Suprapubic skin (tissue), 4 donors: Measurements from ENCODE around the gene FLOT2. TPM values are rescaled to one million over a fixed set of nuclear protein-coding genes. Genes with fewer than 3 reads are reported as not detected.
"Not testable (repeated sequence)": the region's sequence is repeated elsewhere in the genome, so short reads cannot be mapped to it uniquely, and the experiment has no call there.

Experiments used
- DNase-seq, 2 donors: peaks; one replicate each; pipeline ENCODE4 v3.0.0-alpha.2; 2019; ENCODE audit warnings: low spot score in 2 of 2
- H3K27ac ChIP-seq: fragments of 200-600 bp; sonication (generic); one replicate; pipeline ENCODE4 v1.5.1; 2019
- H3K27me3 ChIP-seq: fragments of 200-600 bp; sonication (generic); one replicate; pipeline ENCODE4 v1.5.1; 2019
- H3K36me3 ChIP-seq: fragments of 200-600 bp; sonication (generic); one replicate; pipeline ENCODE4 v1.5.1; 2019
- H3K4me1 ChIP-seq: fragments of 200-600 bp; sonication (generic); one replicate; pipeline ENCODE4 v1.5.1; 2019
- H3K4me3 ChIP-seq: fragments of 200-600 bp; sonication (generic); one replicate; pipeline ENCODE4 v1.5.1; 2019; ENCODE audit warnings: mild to moderate bottlenecking
- H3K9me3 ChIP-seq: fragments of 200-600 bp; sonication (generic); one replicate; pipeline ENCODE4 v1.5.1; 2019
- EP300 ChIP-seq: sonication (generic); formaldehyde crosslinking; IDR thresholded peaks from one replicate; pipeline ENCODE4 v1.6.1; 2017; ENCODE audit warnings: antibody characterized with exemption
- POLR2A ChIP-seq, 2 donors: fragments of 450-650 bp; IDR thresholded peaks; one replicate each; pipeline ENCODE4 v1.6.1; 2017; ENCODE audit warnings: antibody characterized with exemption in 2 of 2, mild to moderate bottlenecking in 2 of 2, moderate library complexity in 2 of 2
- POLR2AphosphoS5 ChIP-seq, 3 donors: sonication (generic); formaldehyde crosslinking; IDR thresholded peaks; one replicate each; pipeline ENCODE4 v1.6.1; 2017; ENCODE audit warnings: antibody characterized with exemption in 3 of 3
- WGBS: methylation state at CpG from one replicate; pipeline ENCODE4 v1.1.5; 2018; 5-methylcytosine and 5-hydroxymethylcytosine counted together
- total RNA-seq, 4 donors: library from RNA; depleted of rRNA; stranded (reverse); fragments of >200 nt; gene quantifications; one replicate each; pipeline ENCODE4 v1.1.0, GENCODE V29; 2016
- TF ChIP-seq, protein P1 (sequence below), 2 donors: fragments of 200-600 bp in 1 of 2; fragments of 450-650 bp in 1 of 2; sonication (generic) in 1 of 2; IDR thresholded peaks; one replicate each; pipeline ENCODE4 v1.5.1; 2016 to 2019; ENCODE audit warnings: antibody characterized with exemption in 2 of 2, mild to moderate bottlenecking in 1 of 2, moderate library complexity in 1 of 2

The FLOT2 gene
- total RNA-seq, 4 donors from 2014 or later = 41.7 to 57.5 (median 52.3) TPM

DNA sequence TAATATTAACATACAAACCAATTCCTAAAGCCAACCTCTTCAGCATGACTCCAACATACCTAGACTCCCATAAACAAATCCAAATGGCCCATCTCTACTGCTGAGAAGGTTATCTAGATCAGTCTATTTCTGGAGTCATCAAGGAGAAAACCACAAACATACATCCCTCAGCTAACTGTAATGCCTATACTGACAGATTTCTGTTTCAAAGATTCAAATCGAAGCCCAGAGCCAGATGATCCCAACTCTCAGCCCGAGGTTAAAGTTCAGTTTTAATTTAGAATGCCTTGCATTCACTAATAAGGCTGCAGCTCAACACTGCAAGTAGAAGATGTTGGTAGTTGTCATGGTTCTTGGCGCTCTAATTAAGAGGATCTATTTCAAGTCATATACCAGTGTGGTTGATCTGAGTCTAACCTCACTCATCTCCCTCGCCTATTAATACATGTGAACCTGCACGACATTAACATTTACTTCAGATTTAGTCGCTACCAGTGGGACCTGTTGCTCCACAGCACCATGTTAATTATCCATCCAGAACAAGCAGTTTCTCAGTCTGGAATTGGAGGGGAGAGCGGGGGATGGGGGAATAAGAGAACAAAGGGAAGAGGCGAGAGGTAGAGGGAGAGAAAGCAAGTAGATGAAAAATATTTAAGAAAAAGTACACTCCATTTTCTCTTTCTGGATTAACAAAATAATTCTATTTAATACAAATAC is 38.4 kb upstream of the FLOT2 start:
- Histone ChIP-seq H3K4me3 (no peak overlapping the region), H3K27ac (no peak overlapping the region), H3K9me3 (no peaks in the 10 kb centered on the region), H3K27me3 (no peaks in the 10 kb centered on the region), H3K4me1 (peaks cover 43% of the 10 kb centered on the region), H3K36me3 (no peaks in the 10 kb centered on the region)
- WGBS = 95% methylated on average over 8 of the region's 8 CpGs
- no peak for DNase-seq
- TF ChIP-seq POLR2AphosphoS5 (IDR thresholded peaks at IDR 0.05) (no peak), EP300 (no peak), POLR2A (IDR thresholded peaks at IDR 0.05) (no peak)
- TF ChIP-seq, protein P1, sequence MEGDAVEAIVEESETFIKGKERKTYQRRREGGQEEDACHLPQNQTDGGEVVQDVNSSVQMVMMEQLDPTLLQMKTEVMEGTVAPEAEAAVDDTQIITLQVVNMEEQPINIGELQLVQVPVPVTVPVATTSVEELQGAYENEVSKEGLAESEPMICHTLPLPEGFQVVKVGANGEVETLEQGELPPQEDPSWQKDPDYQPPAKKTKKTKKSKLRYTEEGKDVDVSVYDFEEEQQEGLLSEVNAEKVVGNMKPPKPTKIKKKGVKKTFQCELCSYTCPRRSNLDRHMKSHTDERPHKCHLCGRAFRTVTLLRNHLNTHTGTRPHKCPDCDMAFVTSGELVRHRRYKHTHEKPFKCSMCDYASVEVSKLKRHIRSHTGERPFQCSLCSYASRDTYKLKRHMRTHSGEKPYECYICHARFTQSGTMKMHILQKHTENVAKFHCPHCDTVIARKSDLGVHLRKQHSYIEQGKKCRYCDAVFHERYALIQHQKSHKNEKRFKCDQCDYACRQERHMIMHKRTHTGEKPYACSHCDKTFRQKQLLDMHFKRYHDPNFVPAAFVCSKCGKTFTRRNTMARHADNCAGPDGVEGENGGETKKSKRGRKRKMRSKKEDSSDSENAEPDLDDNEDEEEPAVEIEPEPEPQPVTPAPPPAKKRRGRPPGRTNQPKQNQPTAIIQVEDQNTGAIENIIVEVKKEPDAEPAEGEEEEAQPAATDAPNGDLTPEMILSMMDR (IDR thresholded peaks at IDR 0.05) = no peak

DNA sequence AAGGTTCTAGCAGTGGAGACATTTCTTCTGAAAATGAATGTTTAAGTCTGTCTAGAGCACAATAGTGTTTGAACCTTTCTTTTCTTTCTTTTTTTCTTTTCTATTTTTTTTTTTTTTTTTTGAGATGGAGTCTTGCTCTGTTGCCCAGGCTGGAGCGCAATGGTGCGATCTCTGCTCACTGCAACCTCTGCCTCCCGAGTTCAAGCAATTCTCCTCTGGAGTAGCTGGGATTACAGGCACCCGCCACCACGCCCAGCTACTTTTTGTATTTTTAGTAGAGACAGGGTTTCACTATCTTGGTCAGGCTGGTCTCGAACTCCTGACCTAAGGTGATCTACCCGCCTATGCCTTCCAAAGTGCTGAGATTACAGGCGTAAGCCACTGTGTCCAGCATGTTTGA is 37.0 kb upstream of the FLOT2 start:
- peaks cover 30% of the 10 kb centered on the region for H3K4me1 ChIP-seq

DNA sequence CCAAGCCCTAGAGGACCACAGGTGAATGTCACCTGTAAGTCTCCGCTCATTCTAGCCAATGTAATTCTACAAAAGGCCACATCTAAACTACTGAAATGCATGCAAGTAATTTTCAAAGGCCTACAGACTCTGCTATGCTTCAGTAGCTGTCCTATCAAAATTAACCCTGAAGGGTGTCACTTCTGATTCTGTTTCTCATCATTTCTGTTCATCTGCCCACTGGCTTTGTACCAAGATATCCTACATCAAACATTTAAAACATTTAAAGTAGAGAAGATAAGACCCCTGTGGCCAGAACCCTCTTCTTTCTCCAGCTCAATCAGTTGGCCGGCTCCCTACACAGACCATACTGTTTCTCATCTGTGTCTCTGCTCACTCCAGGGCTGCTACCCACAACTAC is 32.3 kb upstream of the FLOT2 start:
- no peaks in the 10 kb centered on the region for H3K9me3 ChIP-seq
- H3K4me1 ChIP-seq = no peaks in the 10 kb centered on the region
- TF ChIP-seq POLR2AphosphoS5 (IDR thresholded peaks at IDR 0.05) (no peak), EP300 (no peak), POLR2A (IDR thresholded peaks at IDR 0.05) (no peak)
- TF ChIP-seq, protein P1 (IDR thresholded peaks at IDR 0.05) = no peak
- no peak overlapping the region for H3K27ac ChIP-seq
- DNase-seq = no peak
- WGBS = 95% methylated on average over 2 of the region's 2 CpGs
- H3K36me3 ChIP-seq = peaks cover 4% of the 10 kb centered on the region
- H3K4me3 ChIP-seq = no peak overlapping the region
- H3K27me3 ChIP-seq = no peaks in the 10 kb centered on the region

More for the DNA sequence above, 37.0 kb upstream of the FLOT2 start:
- not testable (repeated sequence) for H3K27me3 ChIP-seq, H3K4me3 ChIP-seq, H3K36me3 ChIP-seq, DNase-seq, H3K9me3 ChIP-seq, H3K27ac ChIP-seq
- WGBS = 97% methylated on average over 8 of the region's 8 CpGs

DNA sequence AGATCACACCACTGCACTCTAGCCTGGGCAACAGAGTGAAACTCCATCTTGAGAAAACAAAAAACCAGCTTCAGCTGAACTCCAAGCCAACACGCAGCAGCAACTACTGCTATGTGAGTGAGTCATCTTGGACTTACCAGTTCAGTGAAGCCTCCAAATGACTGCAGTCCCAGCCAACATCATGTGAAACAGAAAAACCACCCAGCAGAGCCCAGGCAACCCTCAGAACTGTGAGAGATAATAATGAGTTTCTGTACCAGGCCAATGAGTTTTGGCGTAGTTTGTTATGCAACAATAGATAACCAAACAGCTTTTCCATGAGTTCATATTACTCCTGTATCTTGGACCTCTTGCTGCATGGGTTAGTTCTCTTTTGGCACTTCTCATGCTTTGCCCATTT is 30.5 kb upstream of the FLOT2 start:
- no peaks in the 10 kb centered on the region for H3K9me3 ChIP-seq
- DNase-seq = no peak
- no peaks in the 10 kb centered on the region for H3K4me1 ChIP-seq
- H3K27me3 ChIP-seq = no peaks in the 10 kb centered on the region
- no peak for TF ChIP-seq POLR2AphosphoS5 (IDR thresholded peaks at IDR 0.05)
- TF ChIP-seq POLR2A (IDR thresholded peaks at IDR 0.05) = no peak
- TF ChIP-seq EP300 = no peak
- TF ChIP-seq, protein P1 (IDR thresholded peaks at IDR 0.05) = no peak
- H3K36me3 ChIP-seq = peaks cover 19% of the 10 kb centered on the region
- H3K27ac ChIP-seq = no peak overlapping the region
- 71% methylated on average over 2 of the region's 2 CpGs for WGBS
- H3K4me3 ChIP-seq = no peak overlapping the region

DNA sequence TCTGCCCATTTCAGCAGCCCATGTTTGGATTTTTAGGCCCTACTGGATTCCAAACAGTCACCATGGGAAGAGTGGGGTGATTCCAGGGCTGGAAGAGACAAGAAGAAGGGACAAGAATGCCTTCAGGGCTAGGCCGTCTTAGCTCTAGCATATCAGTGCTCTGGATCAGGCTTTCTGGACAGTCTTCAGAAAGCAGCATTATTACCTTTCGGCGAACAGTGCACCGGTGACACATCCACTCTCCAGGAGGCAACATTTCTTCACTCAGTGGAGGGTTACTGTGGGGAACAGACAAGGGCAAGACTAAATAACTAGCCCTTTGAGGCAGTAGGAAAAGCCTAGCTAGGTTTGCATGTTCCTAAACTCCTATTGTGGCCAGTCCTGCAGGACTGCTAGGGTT is 29.3 kb upstream of the FLOT2 start:
- TF ChIP-seq EP300 (no peak), POLR2A (IDR thresholded peaks at IDR 0.05) (no peak), POLR2AphosphoS5 (IDR thresholded peaks at IDR 0.05) (no peak)
- TF ChIP-seq, protein P1 (IDR thresholded peaks at IDR 0.05) = no peak
- Histone ChIP-seq H3K27ac (no peak overlapping the region), H3K4me1 (no peaks in the 10 kb centered on the region), H3K9me3 (no peaks in the 10 kb centered on the region), H3K4me3 (no peak overlapping the region), H3K27me3 (no peaks in the 10 kb centered on the region), H3K36me3 (peaks cover 32% of the 10 kb centered on the region)
- 93% methylated on average over 4 of the region's 4 CpGs for WGBS
- DNase-seq = no peak

DNA sequence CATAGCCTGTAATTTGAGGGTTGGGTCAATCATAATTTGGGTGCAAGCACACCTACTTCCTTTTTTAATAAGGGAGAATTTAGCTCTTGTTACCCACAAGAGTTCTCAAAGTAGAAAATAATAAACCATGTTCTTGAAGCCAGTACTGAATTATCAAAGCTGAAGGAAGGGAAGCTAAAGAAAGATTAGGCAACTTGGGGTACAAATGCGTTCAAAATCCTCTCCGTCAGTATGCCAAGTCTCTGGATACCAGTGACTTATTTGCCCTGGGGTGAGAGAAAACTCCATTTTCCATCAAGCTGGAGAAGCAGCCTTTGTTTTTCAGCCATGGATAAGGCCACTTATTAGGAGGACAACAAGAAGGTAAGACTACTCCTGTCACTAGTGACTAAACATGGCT is 28.8 kb upstream of the FLOT2 start:
- Histone ChIP-seq H3K4me1 (no peaks in the 10 kb centered on the region), H3K27me3 (no peaks in the 10 kb centered on the region), H3K36me3 (peaks cover 36% of the 10 kb centered on the region), H3K9me3 (no peaks in the 10 kb centered on the region), H3K4me3 (no peak overlapping the region), H3K27ac (no peak overlapping the region)
- TF ChIP-seq, protein P1 (IDR thresholded peaks at IDR 0.05) = no peak
- no peak for TF ChIP-seq POLR2AphosphoS5 (IDR thresholded peaks at IDR 0.05)
- TF ChIP-seq POLR2A (IDR thresholded peaks at IDR 0.05) = no peak
- TF ChIP-seq EP300 = no peak
- WGBS = 77% methylated on average over 2 of the region's 2 CpGs
- no peak for DNase-seq
